Activated T-cell treated with anti-CD3 and anti-CD28 coated beads, Interleukin-2, amount 50 U/mL, for 1 hour (primary cell): Measurements from ENCODE around the gene FGF19.
"Not testable (repeated sequence)": the region's sequence is repeated elsewhere in the genome, so short reads cannot be mapped to it uniquely, and the experiment has no call there.

Source experiments
- DNase-seq: peaks from one replicate; pipeline ENCODE4 v3.0.0-alpha.2; 2020

FGF19 gene

GRCh38 chr11:69716891-69717747 is 13.3 kb upstream of the FGF19 start:
- DNase-seq: no peak

- DNase-seq: no peak
Observed at GRCh38 chr11:69716099-69716498, 12.3 kb upstream of the FGF19 start.

GRCh38 chr11:69715446-69715845 is 11.6 kb upstream of the FGF19 start:
- DNase-seq: no peak

- DNase-seq: no peak
Observed at GRCh38 chr11:69711822-69712801, 8.3 kb upstream of the FGF19 start.

- no peak for DNase-seq
Observed at GRCh38 chr11:69708736-69709401, 5.0 kb upstream of the FGF19 start.

- no peak for DNase-seq
Observed at GRCh38 chr11:69707176-69707575, 3.4 kb upstream of the FGF19 start.

- DNase-seq: no peak
Observed at GRCh38 chr11:69705901-69706787, 2.3 kb upstream of the FGF19 start.

- DNase-seq: no peak
Observed at GRCh38 chr11:69705351-69705811, 1.6 kb upstream of the FGF19 start.

- no peak for DNase-seq
Observed at GRCh38 chr11:69704508-69705253, 859 bp upstream of the FGF19 start.

- DNase-seq: no peak
Observed at GRCh38 chr11:69703453-69703767, 412 bp downstream of the FGF19 start.

GRCh38 chr11:69702769-69703452 is 911 bp downstream of the FGF19 start:
- DNase-seq: no peak

GRCh38 chr11:69702239-69702691 is 1.6 kb downstream of the FGF19 start:
- DNase-seq: no peak

- DNase-seq: no peak
Observed at GRCh38 chr11:69700278-69701140, 3.3 kb downstream of the FGF19 start.

- DNase-seq: no peak
Observed at GRCh38 chr11:69699213-69699612, 4.6 kb downstream of the FGF19 start.

GRCh38 chr11:69698362-69698761 is 5.5 kb downstream of the FGF19 start:
- DNase-seq: no peak

- no peak for DNase-seq
Observed at GRCh38 chr11:69697861-69698260, 6.0 kb downstream of the FGF19 start.

- DNase-seq: no peak
Observed at GRCh38 chr11:69697469-69697843, 6.4 kb downstream of the FGF19 start.

GRCh38 chr11:69696749-69697468 is 6.9 kb downstream of the FGF19 start:
- no peak for DNase-seq

GRCh38 chr11:69695995-69696394 is 7.8 kb downstream of the FGF19 start:
- not testable (repeated sequence) for DNase-seq
